Keratinocyte (primary cell): ENCODE measurements around the gene SLC39A11. TPM values are rescaled to one million over a fixed set of nuclear protein-coding genes. Genes with fewer than 3 reads are reported as not detected.
"Not testable (repeated sequence)": the region's sequence is repeated elsewhere in the genome, so short reads cannot be mapped to it uniquely, and the experiment has no call there.

Source experiments
- DNase-seq: peaks from one replicate; pipeline ENCODE4 v3.0.0-alpha.2; 2011; ENCODE audit warnings: low read depth, missing footprints, low spot score
- FAIRE-seq: peaks from 2 replicates; lab custom pipeline; 2011; peaks lifted over from hg19 to GRCh38; lab: Jason Lieb, UNC
- H2AFZ ChIP-seq: 2 replicates; pipeline ENCODE4 v1.6.0; 2012; ENCODE audit warnings: low read length, control low read depth, inconsistent platforms; ENCODE audit not compliant: control insufficient read depth
- H3K27ac ChIP-seq: 2 replicates; pipeline ENCODE4 v1.5.1; 2011; ENCODE audit warnings: low read length; ENCODE audit not compliant: control insufficient read depth, insufficient read depth
- H3K27me3 ChIP-seq: 3 replicates; pipeline ENCODE4 v1.6.0; 2011; ENCODE audit warnings: low read length; ENCODE audit not compliant: control insufficient read depth, insufficient read depth; ENCODE audit errors: extremely low read depth
- H3K36me3 ChIP-seq, 2 experiments: 2 replicates in 1 of 2; 3 replicates in 1 of 2; pipeline ENCODE4 v1.5.1; 2011; ENCODE audit warnings: low read length in 2 of 2, mild to moderate bottlenecking in 1 of 2; ENCODE audit not compliant: control insufficient read depth in 2 of 2, insufficient read depth in 2 of 2; ENCODE audit errors: extremely low read depth in 1 of 2
- H3K4me1 ChIP-seq: 3 replicates; pipeline ENCODE4 v1.5.1; 2011; ENCODE audit warnings: low read length; ENCODE audit not compliant: control insufficient read depth, insufficient read depth; ENCODE audit errors: extremely low read depth
- H3K4me2 ChIP-seq: 3 replicates; pipeline ENCODE4 v1.6.0; 2011; ENCODE audit warnings: low read depth, low read length; ENCODE audit not compliant: control insufficient read depth, insufficient read depth; ENCODE audit errors: extremely low read depth
- H3K4me3 ChIP-seq, 3 experiments: fragments of 200-600 bp in 1 of 3; sonication (generic) in 1 of 3; 2 replicates in 2 of 3; 3 replicates in 1 of 3; pipeline ENCODE4 v1.5.1; 2011 to 2016; ENCODE audit warnings: low read length in 3 of 3, mild to moderate bottlenecking in 3 of 3, control low read depth in 2 of 3, inconsistent platforms in 1 of 3, low read depth in 1 of 3, mixed read lengths in 1 of 3, mixed run types in 1 of 3, moderate library complexity in 1 of 3; ENCODE audit not compliant: control insufficient read depth in 2 of 3, insufficient read depth in 2 of 3; ENCODE audit errors: extremely low read depth in 1 of 3
- H3K79me2 ChIP-seq: 2 replicates; pipeline ENCODE4 v1.6.0; 2012; ENCODE audit warnings: low read length; ENCODE audit not compliant: control insufficient read depth, insufficient read depth
- H3K9ac ChIP-seq: 3 replicates; pipeline ENCODE4 v1.6.0; 2011; ENCODE audit warnings: low read length; ENCODE audit not compliant: control insufficient read depth, insufficient read depth; ENCODE audit errors: extremely low read depth
- H3K9me1 ChIP-seq: 3 replicates; pipeline ENCODE4 v1.6.0; 2011; ENCODE audit warnings: low read length; ENCODE audit not compliant: control insufficient read depth, insufficient read depth; ENCODE audit errors: extremely low read depth
- H3K9me3 ChIP-seq: 2 replicates; pipeline ENCODE4 v1.5.1; 2012; ENCODE audit warnings: low read depth, low read length; ENCODE audit not compliant: control insufficient read depth
- H4K20me1 ChIP-seq: 3 replicates; pipeline ENCODE4 v1.6.0; 2011; ENCODE audit warnings: low read length; ENCODE audit not compliant: control insufficient read depth, insufficient read depth; ENCODE audit errors: extremely low read depth
- CTCF ChIP-seq, 3 experiments: IDR thresholded peaks in 1 of 3; conservative IDR thresholded peaks in 1 of 3; optimal IDR thresholded peaks in 1 of 3; 2 replicates in 2 of 3; 3 replicates in 1 of 3; pipeline versions ENCODE3 to v1.5.1; 2011; ENCODE audit warnings: low read length in 3 of 3, mild to moderate bottlenecking in 3 of 3, moderate library complexity in 2 of 3, control low read depth in 1 of 3, inconsistent platforms in 1 of 3; ENCODE audit not compliant: insufficient read depth in 2 of 3; ENCODE audit errors: extremely low read depth in 1 of 3
- EZH2 ChIP-seq: IDR thresholded peaks from one replicate; pipeline ENCODE4 v1.6.1; 2012; ENCODE audit warnings: inconsistent platforms, mild to moderate bottlenecking, low read length, moderate library complexity
- dilution Hi-C: fragments of 300-500 bp; cut with MboI; formaldehyde crosslinking; loops from one replicate; pipeline ENCODE4 v1.7.0; 2020; ENCODE audit warnings: low sequenced_read_pairs; ENCODE audit not compliant: extremely low pct_ligation_motif_present
- polyA plus RNA-seq, 5 experiments: library from polyadenylated mRNA; depleted of rRNA in 3 of 5; stranded (reverse) in 3 of 5; stranded (forward) in 1 of 5; unstranded in 1 of 5; fragments of >200 nt; gene quantifications; 1 replicate in 1 of 5; 2 replicates in 3 of 5; 3 replicates in 1 of 5; pipeline versions ENCODE4 v1.2.1 to v1.2.3, GENCODE V29; 2011 to 2012; ENCODE audit warnings: missing spikeins in 2 of 5, low read depth in 1 of 5, low replicate concordance in 1 of 5

SLC39A11 gene
- polyA plus RNA-seq, 1 donor (not counting 4 experiments of a cell fraction or from before 2014, with no cell fraction given), result 11.5 TPM

DNA sequence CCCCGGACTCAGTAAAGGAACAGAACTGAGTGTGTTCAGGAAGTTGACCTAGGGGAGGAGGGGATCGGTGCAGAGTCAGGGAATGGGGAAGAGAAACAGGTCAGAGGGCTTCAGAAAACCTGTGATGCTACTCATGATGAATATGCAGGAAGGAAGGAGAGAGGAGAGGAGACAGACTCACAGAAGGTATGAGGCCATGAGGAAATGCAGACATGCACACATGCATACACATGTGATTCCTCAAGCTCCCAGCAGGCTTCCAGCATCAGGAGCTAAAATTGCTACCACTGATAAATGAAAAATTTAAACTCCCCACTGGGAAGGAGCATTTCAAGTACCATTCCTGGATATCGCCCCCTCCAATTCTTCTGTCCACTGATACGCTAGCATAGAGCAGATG is 262.6 kb downstream of the SLC39A11 start:
- Histone ChIP-seq H4K20me1 (no peaks in the 10 kb centered on the region), H3K9me1 (no peaks in the 10 kb centered on the region), H3K79me2 (no peaks in the 10 kb centered on the region), H3K9me3 (peaks cover 2% of the 10 kb centered on the region), H3K4me2 (no peak overlapping the region), H3K9ac (no peak overlapping the region), H2AFZ (no peak overlapping the region), H3K4me3 (no peak overlapping the region), H3K27ac (no peak overlapping the region), H3K27me3 (no peaks in the 10 kb centered on the region), H3K36me3 (no peaks in the 10 kb centered on the region), H3K4me1 (no peaks in the 10 kb centered on the region)
- DNase-seq (no peak), FAIRE-seq (no peak)
- dilution Hi-C loops, result no loop called here
- TF ChIP-seq EZH2 (no peak), CTCF (optimal IDR thresholded peaks at IDR 0.05 in 1 of 3, IDR thresholded peaks at IDR 0.05 in 1 of 3, conservative IDR thresholded peaks at IDR 0.05 in 1 of 3; ENCODE audit: extremely low read depth in 1 of 3, insufficient read depth in 2 of 3, low read length in 3 of 3) (no peak)

- Histone ChIP-seq H3K4me3 (no peak overlapping the region), H3K4me2 (no peak overlapping the region), H3K4me1 (no peaks in the 10 kb centered on the region), H3K36me3 (no peaks in the 10 kb centered on the region), H2AFZ (no peak overlapping the region), H3K9me3 (peaks cover 2% of the 10 kb centered on the region), H3K9me1 (no peaks in the 10 kb centered on the region), H3K79me2 (no peaks in the 10 kb centered on the region), H4K20me1 (no peaks in the 10 kb centered on the region), H3K9ac (no peak overlapping the region), H3K27me3 (no peaks in the 10 kb centered on the region), H3K27ac (no peak overlapping the region)
- no peak for FAIRE-seq
- dilution Hi-C loops, result no loop called here
- TF ChIP-seq EZH2, result no peak
- peak in 2 of 3 experiments; percentile 12 to 19 for TF ChIP-seq CTCF (optimal IDR thresholded peaks at IDR 0.05 in 1 of 3, IDR thresholded peaks at IDR 0.05 in 1 of 3, conservative IDR thresholded peaks at IDR 0.05 in 1 of 3; ENCODE audit: extremely low read depth in 1 of 3, insufficient read depth in 2 of 3, low read length in 3 of 3)
- DNase-seq, result peak; percentile 23
Observed at GRCh38 chr17:72826602-72827001, 265.9 kb downstream of the SLC39A11 start.

- H3K4me2 ChIP-seq, H3K27ac ChIP-seq, dilution Hi-C loops, H3K9me3 ChIP-seq, H3K9me1 ChIP-seq, H2AFZ ChIP-seq, H3K4me1 ChIP-seq, H3K36me3 ChIP-seq, FAIRE-seq, H3K27me3 ChIP-seq, H3K9ac ChIP-seq, H3K79me2 ChIP-seq, H4K20me1 ChIP-seq, DNase-seq, H3K4me3 ChIP-seq: not testable (repeated sequence)
Observed at GRCh38 chr17:72826059-72826458, 266.4 kb downstream of the SLC39A11 start.
